K562 (cell line): ENCODE results near the gene RASGEF1C. TPM values are rescaled to one million over a fixed set of nuclear protein-coding genes. Genes with fewer than 3 reads are reported as not detected.

Experiments
- BHLHE40 ChIP-seq: IDR thresholded peaks from 2 replicates; pipeline ENCODE4 v1.6.1; 2011; ENCODE audit warnings: low read length, improper control_type of control experiment
- HDAC8 ChIP-seq: fragments of 450-650 bp; IDR thresholded peaks from 2 replicates; pipeline ENCODE4 v1.6.1; 2016; ENCODE audit warnings: mild to moderate bottlenecking, missing genetic modification characterization, moderate library complexity, missing compliant biosample characterization
- KDM5B ChIP-seq: fragments of 200-600 bp; sonication (generic); IDR thresholded peaks from 2 replicates; pipeline ENCODE4 v1.6.1; 2012; ENCODE audit warnings: low read depth, mild to moderate bottlenecking, moderate library complexity, low read length, control low read depth, inconsistent platforms; ENCODE audit not compliant: insufficient replicate concordance
- NONO ChIP-seq, 2 experiments: fragments of 200-400 bp in 1 of 2; fragments of 450-650 bp in 1 of 2; formaldehyde crosslinking in 1 of 2; IDR thresholded peaks; 2 replicates each; pipeline ENCODE4 v1.6.1; 2017; ENCODE audit warnings: low read depth in 2 of 2, mild to moderate bottlenecking in 2 of 2, moderate library complexity in 2 of 2, low read length in 1 of 2
- NR4A1 ChIP-seq, 2 experiments: fragments of 250-450 bp in 1 of 2; fragments of 450-650 bp in 1 of 2; sonication (Bioruptor Pico) in 1 of 2; IDR thresholded peaks; 2 replicates each; pipeline versions ENCODE4 v1.4.0 to v1.6.1; 2016 to 2020; ENCODE audit warnings: mild to moderate bottlenecking in 2 of 2, missing compliant biosample characterization in 1 of 2, missing genetic modification characterization in 1 of 2, moderate library complexity in 1 of 2
- ZNF316 ChIP-seq: fragments of 450-650 bp; IDR thresholded peaks from 2 replicates; pipeline ENCODE4 v1.6.1; 2016
- polyA plus RNA-seq, 8 experiments: library from polyadenylated mRNA; depleted of rRNA in 4 of 8; stranded (reverse) in 5 of 8; unstranded in 3 of 8; fragments of >200 nt; fragmentation: Nextera tagmentation in 2 of 8; fragmentation: Illumina TruSeq in 1 of 8; extraction: Ambion mirVana in 2 of 8; extraction: Trizol in 1 of 8; gene quantifications; 2 replicates each; pipeline versions ENCODE4 v1.2.1 to v1.2.3, GENCODE V29; 2011 to 2014; ENCODE audit warnings: inconsistent platforms in 1 of 8, missing spikeins in 1 of 8
- total RNA-seq, 7 experiments: library from RNA; depleted of rRNA in 6 of 7; stranded (reverse); fragments of >200 nt in 6 of 7; fragmentation: Illumina TruSeq in 2 of 7; extraction: Trizol in 2 of 7; gene quantifications; 2 replicates each; pipeline versions ENCODE4 v1.2.1 to v1.2.3, GENCODE V29; 2011 to 2021; ENCODE audit warnings: low replicate concordance in 1 of 7
- TF ChIP-seq, protein P1 (sequence below): fragments of 450-650 bp; IDR thresholded peaks from 2 replicates; pipeline ENCODE4 v1.6.1; 2016; ENCODE audit warnings: low read depth

Gene RASGEF1C
- total and polyA plus RNA-seq, 9 of the 15 experiments (the other 6 are each of a cell fraction or from before 2014, with no cell fraction given) = 0.04 to 1.1 (median 0.21) TPM; not detected in 4

DNA sequence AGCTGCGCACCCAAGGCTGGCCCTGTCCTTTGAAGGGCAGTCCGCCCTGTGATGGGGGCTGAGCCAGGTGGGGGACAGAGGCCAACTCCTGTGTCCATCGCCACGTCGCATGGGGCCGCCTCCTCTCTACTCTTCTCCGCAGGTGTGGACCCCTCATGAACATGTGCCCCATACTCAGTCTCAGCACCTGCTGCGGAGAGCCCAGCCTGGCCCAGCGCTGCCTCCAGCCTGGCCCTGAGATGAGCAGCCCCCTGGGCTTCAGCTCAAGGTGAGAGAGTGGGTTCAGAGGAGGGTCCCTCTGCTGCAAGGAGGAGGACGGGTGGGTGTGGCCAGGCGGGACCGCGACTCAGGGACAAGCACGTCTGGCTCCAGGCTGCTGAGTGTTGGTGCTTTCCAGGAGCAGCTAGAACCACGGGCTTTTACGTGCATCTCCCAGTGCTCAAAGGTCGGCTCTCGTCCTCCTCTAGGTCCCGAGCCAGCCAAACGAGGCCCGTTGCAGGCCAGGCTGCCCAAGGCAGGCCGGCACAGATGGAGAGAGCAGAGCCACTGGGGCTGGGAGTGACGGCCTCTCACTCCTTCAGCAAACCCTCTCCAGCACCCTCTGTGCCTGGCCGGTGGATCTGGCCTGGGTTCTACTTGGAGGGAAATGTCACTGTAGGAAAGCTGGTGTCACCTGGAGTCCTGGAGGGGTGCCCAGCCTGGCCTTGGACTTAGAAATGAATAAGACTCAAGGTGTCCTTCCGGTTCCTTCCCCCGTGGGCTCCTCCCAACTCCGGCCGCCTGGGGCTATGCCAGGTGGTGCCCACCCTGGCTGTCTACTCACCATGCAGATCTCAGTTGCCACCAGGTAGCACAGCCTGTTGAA lies 88.5 kb downstream of the RASGEF1C start (continued):
- TF ChIP-seq, protein P1, sequence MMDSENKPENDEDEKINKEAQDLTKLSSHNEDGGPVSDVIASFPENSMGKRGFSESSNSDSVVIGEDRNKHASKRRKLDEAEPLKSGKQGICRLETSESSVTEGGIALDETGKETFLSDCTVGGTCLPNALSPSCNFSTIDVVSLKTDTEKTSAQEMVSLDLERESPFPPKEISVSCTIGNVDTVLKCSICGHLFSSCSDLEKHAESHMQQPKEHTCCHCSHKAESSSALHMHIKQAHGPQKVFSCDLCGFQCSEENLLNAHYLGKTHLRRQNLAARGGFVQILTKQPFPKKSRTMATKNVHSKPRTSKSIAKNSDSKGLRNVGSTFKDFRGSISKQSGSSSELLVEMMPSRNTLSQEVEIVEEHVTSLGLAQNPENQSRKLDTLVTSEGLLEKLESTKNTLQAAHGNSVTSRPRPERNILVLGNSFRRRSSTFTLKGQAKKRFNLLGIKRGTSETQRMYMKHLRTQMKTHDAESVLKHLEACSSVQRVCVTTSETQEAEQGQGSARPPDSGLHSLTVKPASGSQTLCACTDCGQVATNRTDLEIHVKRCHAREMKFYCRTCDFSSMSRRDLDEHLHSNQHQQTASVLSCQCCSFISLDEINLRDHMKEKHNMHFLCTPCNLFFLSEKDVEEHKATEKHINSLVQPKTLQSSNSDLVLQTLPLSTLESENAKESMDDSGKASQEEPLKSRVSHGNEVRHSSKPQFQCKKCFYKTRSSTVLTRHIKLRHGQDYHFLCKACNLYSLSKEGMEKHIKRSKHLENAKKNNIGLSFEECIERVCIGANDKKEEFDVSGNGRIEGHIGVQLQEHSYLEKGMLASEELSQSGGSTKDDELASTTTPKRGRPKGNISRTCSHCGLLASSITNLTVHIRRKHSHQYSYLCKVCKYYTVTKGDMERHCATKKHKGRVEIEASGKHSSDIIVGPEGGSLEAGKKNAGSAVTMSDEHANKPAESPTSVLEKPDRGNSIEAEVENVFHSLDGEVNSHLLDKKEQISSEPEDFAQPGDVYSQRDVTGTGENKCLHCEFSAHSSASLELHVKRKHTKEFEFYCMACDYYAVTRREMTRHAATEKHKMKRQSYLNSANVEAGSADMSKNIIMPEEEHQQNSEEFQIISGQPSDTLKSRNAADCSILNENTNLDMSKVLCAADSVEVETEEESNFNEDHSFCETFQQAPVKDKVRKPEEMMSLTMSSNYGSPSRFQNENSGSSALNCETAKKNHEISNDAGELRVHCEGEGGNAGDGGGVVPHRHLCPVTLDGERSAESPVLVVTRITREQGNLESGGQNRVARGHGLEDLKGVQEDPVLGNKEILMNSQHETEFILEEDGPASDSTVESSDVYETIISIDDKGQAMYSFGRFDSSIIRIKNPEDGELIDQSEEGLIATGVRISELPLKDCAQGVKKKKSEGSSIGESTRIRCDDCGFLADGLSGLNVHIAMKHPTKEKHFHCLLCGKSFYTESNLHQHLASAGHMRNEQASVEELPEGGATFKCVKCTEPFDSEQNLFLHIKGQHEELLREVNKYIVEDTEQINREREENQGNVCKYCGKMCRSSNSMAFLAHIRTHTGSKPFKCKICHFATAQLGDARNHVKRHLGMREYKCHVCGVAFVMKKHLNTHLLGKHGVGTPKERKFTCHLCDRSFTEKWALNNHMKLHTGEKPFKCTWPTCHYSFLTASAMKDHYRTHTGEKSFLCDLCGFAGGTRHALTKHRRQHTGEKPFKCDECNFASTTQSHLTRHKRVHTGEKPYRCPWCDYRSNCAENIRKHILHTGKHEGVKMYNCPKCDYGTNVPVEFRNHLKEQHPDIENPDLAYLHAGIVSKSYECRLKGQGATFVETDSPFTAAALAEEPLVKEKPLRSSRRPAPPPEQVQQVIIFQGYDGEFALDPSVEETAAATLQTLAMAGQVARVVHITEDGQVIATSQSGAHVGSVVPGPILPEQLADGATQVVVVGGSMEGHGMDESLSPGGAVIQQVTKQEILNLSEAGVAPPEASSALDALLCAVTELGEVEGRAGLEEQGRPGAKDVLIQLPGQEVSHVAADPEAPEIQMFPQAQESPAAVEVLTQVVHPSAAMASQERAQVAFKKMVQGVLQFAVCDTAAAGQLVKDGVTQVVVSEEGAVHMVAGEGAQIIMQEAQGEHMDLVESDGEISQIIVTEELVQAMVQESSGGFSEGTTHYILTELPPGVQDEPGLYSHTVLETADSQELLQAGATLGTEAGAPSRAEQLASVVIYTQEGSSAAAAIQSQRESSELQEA = no peak
- no peak for TF ChIP-seq NR4A1 (CRISPR knock-in tag; IDR thresholded peaks at IDR 0.05)
- no peak for TF ChIP-seq NR4A1 (tag; IDR thresholded peaks at IDR 0.05)
- no peak for TF ChIP-seq BHLHE40
- no peak for TF ChIP-seq KDM5B
- no peak for TF ChIP-seq HDAC8 (tag)
- no peak for TF ChIP-seq ZNF316
- TF ChIP-seq NONO (IDR thresholded peaks at IDR 0.05; ENCODE audit: low read depth in 2 of 2, low read length in 1 of 2) = no peak
